Measurements from ENCODE around the gene PGLYRP2. TPM values are rescaled to one million over a fixed set of nuclear protein-coding genes. Genes with fewer than 3 reads are reported as not detected.

The PGLYRP2 gene
- total and polyA plus RNA-seq, 2 donors, result 0.14 to 0.71 TPM

- Histone ChIP-seq H3K36me3 (ENCODE audit: control insufficient read depth in 2 of 2, insufficient read depth in 2 of 2, low read length in 1 of 2) (peaks cover 36 to 46% of the 10 kb centered on the region in 2 donors), H3K27me3 (ENCODE audit: control insufficient read depth in 2 of 2, insufficient read depth in 1 of 2, low read length in 1 of 2) (peaks cover 0 to 4% of the 10 kb centered on the region in 2 donors), H3K27ac (ENCODE audit: low read depth in 1 of 2, low read length in 1 of 2) (no peak overlapping the region), H3K9me3 (ENCODE audit: control insufficient read depth in 2 of 2, insufficient read depth in 1 of 2, low read length in 1 of 2) (no peaks in the 10 kb centered on the region), H3K4me1 (ENCODE audit: control insufficient read depth in 2 of 2, insufficient read depth in 2 of 2, low read length in 2 of 2) (peaks cover 7 to 43% of the 10 kb centered on the region in 2 donors), H3K4me3 (ENCODE audit: low read length in 2 of 2) (no peak overlapping the region)
- no peak for DNase-seq (ENCODE audit: low read depth in 6 of 9, low spot score in 9 of 9)
- WGBS, result 95% methylated on average over 2 of the region's 2 CpGs
Measured at GRCh38 chr19:15461694-15462093, 17.6 kb downstream of the PGLYRP2 start.

DNA sequence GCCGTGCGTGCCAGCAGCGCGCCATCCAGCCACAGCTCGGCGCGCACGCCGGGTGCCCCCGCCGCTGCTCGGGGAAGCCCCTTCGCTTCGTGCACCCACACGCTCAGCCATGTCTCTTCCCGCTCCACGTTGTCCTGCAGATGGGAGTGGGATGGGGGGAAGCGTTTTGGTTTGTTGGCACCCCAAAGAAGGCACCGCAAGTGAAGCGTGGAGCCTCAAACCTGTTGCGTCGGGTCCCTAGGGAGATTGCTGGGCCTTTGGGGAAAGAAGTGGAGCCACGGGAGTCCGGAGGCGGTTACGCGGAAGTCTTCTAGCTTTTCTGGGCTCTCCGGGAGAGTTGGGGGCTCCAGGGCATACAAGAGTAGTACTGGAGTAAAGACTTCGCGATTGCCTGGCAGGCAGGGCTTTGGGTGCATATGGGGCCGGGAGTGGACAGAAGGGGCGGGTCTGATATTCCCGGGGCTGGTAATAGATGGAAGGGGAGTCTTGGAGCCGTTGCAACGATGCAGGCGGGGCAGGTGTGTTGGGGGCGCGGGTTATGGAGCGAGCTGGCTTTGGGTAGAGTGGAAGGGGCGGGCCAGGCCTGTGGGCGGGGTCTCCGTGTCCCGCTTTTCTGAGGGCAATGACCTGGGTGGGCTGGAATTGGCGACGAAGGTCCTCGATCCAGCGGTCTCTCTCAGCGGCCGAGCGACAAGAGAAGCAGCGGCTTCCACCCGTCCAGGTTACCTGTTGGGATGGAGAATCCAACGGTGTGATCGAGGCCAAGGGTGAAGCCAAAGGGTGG lies 21.4 kb downstream of the PGLYRP2 start:
- Histone ChIP-seq H3K4me3 (ENCODE audit: low read length in 2 of 2) (no peak overlapping the region), H3K27ac (ENCODE audit: low read depth in 1 of 2, low read length in 1 of 2) (no peak overlapping the region), H3K36me3 (ENCODE audit: control insufficient read depth in 2 of 2, insufficient read depth in 2 of 2, low read length in 1 of 2) (peaks cover 65 to 81% of the 10 kb centered on the region in 2 donors), H3K4me1 (ENCODE audit: control insufficient read depth in 2 of 2, insufficient read depth in 2 of 2, low read length in 2 of 2) (peaks cover 0 to 13% of the 10 kb centered on the region in 2 donors), H3K27me3 (ENCODE audit: control insufficient read depth in 2 of 2, insufficient read depth in 1 of 2, low read length in 1 of 2) (peaks cover 0 to 4% of the 10 kb centered on the region in 2 donors), H3K9me3 (ENCODE audit: control insufficient read depth in 2 of 2, insufficient read depth in 1 of 2, low read length in 1 of 2) (no peaks in the 10 kb centered on the region)
- WGBS, result 93% methylated on average over 54 of the region's 54 CpGs
- no peak for DNase-seq (ENCODE audit: low read depth in 6 of 9, low spot score in 9 of 9)

DNA sequence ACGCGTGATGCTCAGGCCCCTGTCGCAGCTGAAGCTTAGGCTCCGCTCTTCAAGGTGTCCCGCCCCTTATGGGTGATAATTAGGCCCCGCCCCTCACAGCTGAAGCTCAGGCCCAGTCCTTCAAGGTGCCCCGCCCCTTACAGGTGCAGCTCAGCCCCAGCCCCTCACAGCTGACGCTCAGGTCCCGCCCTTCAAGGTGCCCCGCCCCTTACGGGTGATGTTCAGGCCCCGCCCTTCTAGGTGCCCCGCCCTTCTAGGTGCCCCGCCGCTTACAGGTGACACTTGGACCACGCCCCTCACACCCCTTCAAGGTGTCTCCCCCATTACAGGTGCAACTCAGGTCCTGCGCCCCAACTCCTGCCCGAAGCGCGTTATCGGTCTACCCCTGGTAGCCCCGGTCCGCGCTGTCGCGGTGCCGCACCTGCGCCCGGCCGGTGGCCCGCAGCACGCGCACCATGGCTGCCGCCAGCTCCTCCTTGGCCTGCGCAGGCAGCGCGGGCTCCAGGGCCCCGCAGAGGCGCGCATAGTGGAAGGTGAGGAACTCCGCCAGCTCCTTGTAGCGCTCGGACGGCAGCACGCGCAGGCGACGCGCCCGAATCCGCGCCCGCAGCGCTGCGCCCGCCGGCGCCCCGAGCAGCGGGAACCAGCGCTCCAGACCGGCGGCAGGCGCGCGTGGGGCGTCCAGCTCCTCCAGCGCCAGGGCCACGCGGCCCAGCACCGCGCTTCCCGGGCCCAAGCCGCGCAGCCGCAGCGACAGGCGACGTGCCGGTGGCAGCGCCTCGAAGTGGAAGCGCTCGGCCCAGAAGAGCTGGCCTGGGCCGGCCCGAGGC lies 22.2 kb downstream of the PGLYRP2 start:
- 95% methylated on average over 86 of the region's 86 CpGs for WGBS
- Histone ChIP-seq H3K9me3 (ENCODE audit: control insufficient read depth in 2 of 2, insufficient read depth in 1 of 2, low read length in 1 of 2) (no peaks in the 10 kb centered on the region), H3K4me3 (ENCODE audit: low read length in 2 of 2) (no peak overlapping the region), H3K36me3 (ENCODE audit: control insufficient read depth in 2 of 2, insufficient read depth in 2 of 2, low read length in 1 of 2) (peaks cover 72 to 88% of the 10 kb centered on the region in 2 donors), H3K27me3 (ENCODE audit: control insufficient read depth in 2 of 2, insufficient read depth in 1 of 2, low read length in 1 of 2) (peaks cover 0 to 4% of the 10 kb centered on the region in 2 donors), H3K27ac (ENCODE audit: low read depth in 1 of 2, low read length in 1 of 2) (no peak overlapping the region), H3K4me1 (ENCODE audit: control insufficient read depth in 2 of 2, insufficient read depth in 2 of 2, low read length in 2 of 2) (peaks cover 0 to 5% of the 10 kb centered on the region in 2 donors)
- DNase-seq (ENCODE audit: low read depth in 6 of 9, low spot score in 9 of 9), result no peak

GRCh38 chr19:15456441-15456840 lies 22.9 kb downstream of the PGLYRP2 start:
- H3K9me3 ChIP-seq (ENCODE audit: control insufficient read depth in 2 of 2, insufficient read depth in 1 of 2, low read length in 1 of 2), result no peaks in the 10 kb centered on the region
- no peak overlapping the region for H3K4me3 ChIP-seq (ENCODE audit: low read length in 2 of 2)
- WGBS, result 94% methylated on average over 14 of the region's 14 CpGs
- H3K27ac ChIP-seq (ENCODE audit: low read depth in 1 of 2, low read length in 1 of 2), result no peak overlapping the region
- no peaks in the 10 kb centered on the region for H3K4me1 ChIP-seq (ENCODE audit: control insufficient read depth in 2 of 2, insufficient read depth in 2 of 2, low read length in 2 of 2)
- peaks cover 0 to 4% of the 10 kb centered on the region in 2 donors for H3K27me3 ChIP-seq (ENCODE audit: control insufficient read depth in 2 of 2, insufficient read depth in 1 of 2, low read length in 1 of 2)
- DNase-seq (ENCODE audit: low read depth in 6 of 9, low spot score in 9 of 9), result no peak
- H3K36me3 ChIP-seq (ENCODE audit: control insufficient read depth in 2 of 2, insufficient read depth in 2 of 2, low read length in 1 of 2), result peaks cover 74 to 91% of the 10 kb centered on the region in 2 donors

DNA sequence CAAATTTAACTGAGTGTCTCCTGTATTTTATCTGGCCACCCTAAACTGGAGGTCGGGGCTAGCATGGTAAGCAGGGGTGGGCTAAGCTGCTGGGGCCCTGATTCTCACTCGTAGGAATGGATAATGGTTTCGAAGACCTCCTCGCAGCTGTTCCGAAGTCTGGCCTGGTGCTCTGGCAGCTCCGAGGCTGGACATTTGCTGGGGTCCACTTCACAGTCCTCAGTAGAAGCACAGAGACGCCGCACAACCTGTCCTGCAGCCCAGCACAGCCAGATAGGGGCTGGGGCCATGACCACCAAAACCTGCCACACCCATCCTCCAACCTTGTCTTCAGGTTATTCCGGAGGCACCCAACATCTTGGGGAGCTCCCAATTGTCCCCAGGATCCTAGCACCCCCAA lies 23.3 kb downstream of the PGLYRP2 start:
- peaks cover 72 to 88% of the 10 kb centered on the region in 2 donors for H3K36me3 ChIP-seq (ENCODE audit: control insufficient read depth in 2 of 2, insufficient read depth in 2 of 2, low read length in 1 of 2)
- DNase-seq (ENCODE audit: low read depth in 6 of 9, low spot score in 9 of 9), result no peak
- no peaks in the 10 kb centered on the region for H3K4me1 ChIP-seq (ENCODE audit: control insufficient read depth in 2 of 2, insufficient read depth in 2 of 2, low read length in 2 of 2)
- no peaks in the 10 kb centered on the region for H3K9me3 ChIP-seq (ENCODE audit: control insufficient read depth in 2 of 2, insufficient read depth in 1 of 2, low read length in 1 of 2)
- WGBS, result 97% methylated on average over 9 of the region's 9 CpGs
- H3K27me3 ChIP-seq (ENCODE audit: control insufficient read depth in 2 of 2, insufficient read depth in 1 of 2, low read length in 1 of 2), result peaks cover 0 to 4% of the 10 kb centered on the region in 2 donors
- peak overlapping the region in 1 of 2 donors; percentile 13 for H3K27ac ChIP-seq (ENCODE audit: low read depth in 1 of 2, low read length in 1 of 2)
- no peak overlapping the region for H3K4me3 ChIP-seq (ENCODE audit: low read length in 2 of 2)

- Histone ChIP-seq H3K4me3 (ENCODE audit: low read length in 2 of 2) (no peak overlapping the region), H3K27me3 (ENCODE audit: control insufficient read depth in 2 of 2, insufficient read depth in 1 of 2, low read length in 1 of 2) (peaks cover 0 to 4% of the 10 kb centered on the region in 2 donors), H3K36me3 (ENCODE audit: control insufficient read depth in 2 of 2, insufficient read depth in 2 of 2, low read length in 1 of 2) (peaks cover 59 to 70% of the 10 kb centered on the region in 2 donors), H3K9me3 (ENCODE audit: control insufficient read depth in 2 of 2, insufficient read depth in 1 of 2, low read length in 1 of 2) (no peaks in the 10 kb centered on the region), H3K4me1 (ENCODE audit: control insufficient read depth in 2 of 2, insufficient read depth in 2 of 2, low read length in 2 of 2) (peaks cover 1 to 6% of the 10 kb centered on the region in 2 donors), H3K27ac (ENCODE audit: low read depth in 1 of 2, low read length in 1 of 2) (no peak overlapping the region)
- DNase-seq (ENCODE audit: low read depth in 6 of 9, low spot score in 9 of 9), result no peak
- 97% methylated on average over 17 of the region's 17 CpGs for WGBS
Measured at GRCh38 chr19:15453906-15454860, 25.1 kb downstream of the PGLYRP2 start.

GRCh38 chr19:15453091-15453578 lies 26.2 kb downstream of the PGLYRP2 start:
- Histone ChIP-seq H3K4me1 (ENCODE audit: control insufficient read depth in 2 of 2, insufficient read depth in 2 of 2, low read length in 2 of 2) (peaks cover 5 to 11% of the 10 kb centered on the region in 2 donors), H3K36me3 (ENCODE audit: control insufficient read depth in 2 of 2, insufficient read depth in 2 of 2, low read length in 1 of 2) (peaks cover 52 to 64% of the 10 kb centered on the region in 2 donors), H3K4me3 (ENCODE audit: low read length in 2 of 2) (no peak overlapping the region), H3K27ac (ENCODE audit: low read depth in 1 of 2, low read length in 1 of 2) (no peak overlapping the region), H3K27me3 (ENCODE audit: control insufficient read depth in 2 of 2, insufficient read depth in 1 of 2, low read length in 1 of 2) (peaks cover 0 to 4% of the 10 kb centered on the region in 2 donors), H3K9me3 (ENCODE audit: control insufficient read depth in 2 of 2, insufficient read depth in 1 of 2, low read length in 1 of 2) (no peaks in the 10 kb centered on the region)
- DNase-seq (ENCODE audit: low read depth in 6 of 9, low spot score in 9 of 9), result no peak
- WGBS, result 86% methylated on average over 44 of the region's 44 CpGs

Data from thymus (tissue), 11 donors.